GM12891 (cell line): Measurements from ENCODE around the gene FBXL13.

Experiments used
- PAX5 ChIP-seq: IDR thresholded peaks from 2 replicates; pipeline ENCODE4 v1.6.1; 2011; ENCODE audit warnings: low read length, moderate library complexity, mild to moderate bottlenecking; ENCODE audit not compliant: insufficient read depth, severe bottlenecking
- POLR2A ChIP-seq: IDR thresholded peaks from 2 replicates; pipeline ENCODE4 v1.6.1; 2011; ENCODE audit warnings: low read depth, low read length, control low read depth
- POLR2AphosphoS5 ChIP-seq: IDR thresholded peaks from 2 replicates; pipeline ENCODE4 v1.6.1; 2011; ENCODE audit warnings: low read depth, low read length, control low read depth
- TAF1 ChIP-seq: IDR thresholded peaks from 2 replicates; pipeline ENCODE4 v1.6.1; 2011; ENCODE audit warnings: low read depth, low read length, control low read depth

GRCh38 chr7:102834999-102835398 is 239.6 kb downstream of the FBXL13 start:
- no peak for TF ChIP-seq POLR2AphosphoS5
- no peak for TF ChIP-seq TAF1
- TF ChIP-seq POLR2A: no peak
- TF ChIP-seq PAX5: no peak
